Sigmoid colon (tissue), 4 donors: ENCODE data around the gene FAM25G.

Source experiments
- EP300 ChIP-seq, 4 donors: sonication (generic); formaldehyde crosslinking; IDR thresholded peaks; one replicate each; pipeline ENCODE4 v1.6.1; 2017; ENCODE audit warnings: antibody characterized with exemption in 4 of 4
- POLR2A ChIP-seq, 2 donors: fragments of 450-650 bp; IDR thresholded peaks; one replicate each; pipeline ENCODE4 v1.6.1; 2016; ENCODE audit warnings: antibody characterized with exemption in 2 of 2, mild to moderate bottlenecking in 2 of 2, moderate library complexity in 2 of 2
- POLR2AphosphoS5 ChIP-seq, 4 donors: sonication (generic); formaldehyde crosslinking; IDR thresholded peaks; one replicate each; pipeline ENCODE4 v1.6.1; 2017; ENCODE audit warnings: antibody characterized with exemption in 4 of 4
- TF ChIP-seq, protein P1 (sequence below), 4 experiments: fragments of 450-650 bp in 3 of 4; fragments of 200-600 bp in 1 of 4; IDR thresholded peaks; one replicate each; pipeline ENCODE4 v1.5.1; 2016 to 2019; ENCODE audit warnings: antibody characterized with exemption in 4 of 4, mild to moderate bottlenecking in 3 of 4, moderate library complexity in 2 of 4

DNA sequence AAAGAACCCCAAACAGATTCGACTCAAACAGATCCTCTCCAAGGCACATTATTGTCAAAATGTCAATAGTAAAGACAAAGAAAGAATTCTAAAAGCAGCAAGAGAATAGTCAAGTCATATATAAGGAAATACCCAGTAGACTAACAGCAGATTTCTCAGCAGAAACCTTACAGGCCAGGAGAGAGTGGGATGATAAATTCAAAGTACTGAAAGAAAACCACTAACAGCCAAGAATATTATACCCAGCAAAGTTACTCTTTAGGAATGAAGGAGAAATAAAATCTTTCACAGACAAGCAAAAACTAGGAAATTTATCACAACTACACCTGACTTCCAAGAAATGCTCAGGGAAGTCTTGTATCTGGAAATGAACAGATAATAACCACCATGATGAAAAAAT is 45.8 kb downstream of the FAM25G start:
- TF ChIP-seq, protein P1, sequence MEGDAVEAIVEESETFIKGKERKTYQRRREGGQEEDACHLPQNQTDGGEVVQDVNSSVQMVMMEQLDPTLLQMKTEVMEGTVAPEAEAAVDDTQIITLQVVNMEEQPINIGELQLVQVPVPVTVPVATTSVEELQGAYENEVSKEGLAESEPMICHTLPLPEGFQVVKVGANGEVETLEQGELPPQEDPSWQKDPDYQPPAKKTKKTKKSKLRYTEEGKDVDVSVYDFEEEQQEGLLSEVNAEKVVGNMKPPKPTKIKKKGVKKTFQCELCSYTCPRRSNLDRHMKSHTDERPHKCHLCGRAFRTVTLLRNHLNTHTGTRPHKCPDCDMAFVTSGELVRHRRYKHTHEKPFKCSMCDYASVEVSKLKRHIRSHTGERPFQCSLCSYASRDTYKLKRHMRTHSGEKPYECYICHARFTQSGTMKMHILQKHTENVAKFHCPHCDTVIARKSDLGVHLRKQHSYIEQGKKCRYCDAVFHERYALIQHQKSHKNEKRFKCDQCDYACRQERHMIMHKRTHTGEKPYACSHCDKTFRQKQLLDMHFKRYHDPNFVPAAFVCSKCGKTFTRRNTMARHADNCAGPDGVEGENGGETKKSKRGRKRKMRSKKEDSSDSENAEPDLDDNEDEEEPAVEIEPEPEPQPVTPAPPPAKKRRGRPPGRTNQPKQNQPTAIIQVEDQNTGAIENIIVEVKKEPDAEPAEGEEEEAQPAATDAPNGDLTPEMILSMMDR (IDR thresholded peaks at IDR 0.05) = no peak
- TF ChIP-seq EP300 (IDR thresholded peaks at IDR 0.05) = no peak
- no peak for TF ChIP-seq POLR2AphosphoS5 (IDR thresholded peaks at IDR 0.05)
- TF ChIP-seq POLR2A (IDR thresholded peaks at IDR 0.05) = no peak
